Measurements from ENCODE around the gene ACTL7A. TPM values are rescaled to one million over a fixed set of nuclear protein-coding genes. Genes with fewer than 3 reads are reported as not detected.

The ACTL7A gene
- total RNA-seq, 1 donor: not detected

DNA sequence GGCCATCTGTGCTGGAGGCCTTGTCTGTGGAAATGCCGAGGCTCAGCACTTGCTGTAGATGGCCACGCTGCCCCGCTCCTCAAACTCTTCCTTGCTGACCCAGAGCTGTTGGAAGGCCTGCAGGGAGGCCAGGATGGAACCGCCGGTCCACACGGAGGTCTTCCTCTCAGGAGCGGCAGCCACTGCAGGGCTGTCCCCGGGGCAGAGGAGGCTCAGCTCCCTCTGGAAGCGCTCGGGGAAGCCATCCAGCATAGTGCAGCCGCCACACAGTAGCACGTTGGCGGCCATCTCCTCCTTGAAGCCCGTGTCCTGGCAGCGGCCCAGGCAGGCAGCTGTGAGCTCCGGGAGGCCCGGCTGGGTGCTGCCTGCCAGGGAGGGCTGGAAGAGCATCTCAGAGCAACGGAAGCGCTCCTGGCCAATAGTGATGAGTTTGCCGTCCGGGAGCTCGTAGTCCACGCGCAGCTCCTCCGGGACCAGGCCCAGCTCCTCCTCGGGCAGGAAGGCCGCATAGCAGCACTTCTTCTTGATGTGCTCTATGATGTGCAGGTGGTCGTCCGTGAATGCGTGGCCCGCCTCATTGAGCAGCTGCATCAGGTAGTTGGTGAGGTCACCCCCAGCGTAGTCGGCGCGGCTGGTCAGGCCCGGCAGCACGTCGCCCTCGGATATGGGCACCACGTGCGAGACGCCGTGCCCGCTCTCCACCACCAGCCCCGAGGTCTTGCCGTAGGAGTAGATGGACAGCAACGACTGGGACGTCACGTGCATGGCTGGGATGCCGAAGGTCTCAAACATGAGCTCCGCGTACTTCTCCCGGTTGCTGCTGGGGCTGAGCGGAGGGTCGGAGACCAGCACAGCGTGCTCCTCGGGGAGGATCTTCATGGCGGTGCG is 7.2 kb upstream of the ACTL7A start:
- TF ChIP-seq CTCF (IDR thresholded peaks at IDR 0.05; ENCODE audit: insufficient read depth, low read depth, low read length): no peak
- DNase-seq (ENCODE audit: low read depth): no peak
- no peak overlapping the region for H3K4me3 ChIP-seq (ENCODE audit: low read depth, low read length)

GRCh38 chr9:108855529-108855886 is 6.6 kb upstream of the ACTL7A start:
- H3K4me3 ChIP-seq (ENCODE audit: low read depth, low read length): no peak overlapping the region
- DNase-seq (ENCODE audit: low read depth): no peak
- TF ChIP-seq CTCF (IDR thresholded peaks at IDR 0.05; ENCODE audit: insufficient read depth, low read depth, low read length): no peak

- DNase-seq (ENCODE audit: low read depth): no peak
- TF ChIP-seq CTCF (IDR thresholded peaks at IDR 0.05; ENCODE audit: insufficient read depth, low read depth, low read length): no peak
- no peak within 1 kb of the TSS for H3K4me3 ChIP-seq (ENCODE audit: low read depth, low read length)
These were observed 6.2 kb upstream of the ACTL7A start, which contains the start of gene ACTL7B for GRCh38 chr9:108855888-108856287. Gene ACTL7B, minus strand, starts transcription at chr9:108855986. Its CDS starts 56 bp downstream, at chr9:108855930.

GRCh38 chr9:108857572-108857971 is 4.5 kb upstream of the ACTL7A start:
- no peak for DNase-seq (ENCODE audit: low read depth)
- TF ChIP-seq CTCF (IDR thresholded peaks at IDR 0.05; ENCODE audit: insufficient read depth, low read depth, low read length): no peak
- no peak overlapping the region for H3K4me3 ChIP-seq (ENCODE audit: low read depth, low read length)

DNA sequence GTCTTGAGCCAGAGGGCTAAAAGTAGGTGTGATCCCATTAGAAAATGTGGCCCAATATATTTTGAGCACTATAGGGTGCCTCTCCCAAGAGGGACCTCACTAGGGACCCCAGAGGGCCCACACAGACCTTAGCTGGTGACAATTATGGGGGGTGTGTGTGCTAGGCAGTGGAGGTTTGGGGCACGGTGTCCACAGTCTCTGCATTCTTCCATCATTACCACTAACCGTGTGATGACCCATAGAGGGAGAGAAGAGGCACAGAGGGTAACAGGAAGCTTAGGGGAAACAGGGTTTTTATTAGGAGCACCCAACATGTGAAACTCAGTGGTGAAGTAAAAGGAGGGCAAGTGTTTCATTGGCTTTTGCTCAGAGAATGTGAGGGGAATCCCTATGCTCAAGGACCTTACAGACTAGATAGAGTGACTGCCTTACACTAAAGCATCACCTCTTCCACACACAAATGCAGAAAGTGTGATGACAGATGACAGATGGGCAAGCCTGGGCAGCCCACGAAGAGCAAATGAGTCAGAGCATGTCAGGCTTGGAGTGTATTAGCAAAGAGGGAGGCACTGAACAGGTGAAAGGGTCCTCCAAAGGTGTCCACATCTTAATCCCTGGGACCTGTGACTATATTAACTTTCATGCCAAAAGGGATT is 2.5 kb upstream of the ACTL7A start:
- no peak overlapping the region for H3K4me3 ChIP-seq (ENCODE audit: low read depth, low read length)
- no peak for TF ChIP-seq CTCF (IDR thresholded peaks at IDR 0.05; ENCODE audit: insufficient read depth, low read depth, low read length)
- no peak for DNase-seq (ENCODE audit: low read depth)

- DNase-seq (ENCODE audit: low read depth): peak; percentile 13
- TF ChIP-seq CTCF (IDR thresholded peaks at IDR 0.05; ENCODE audit: insufficient read depth, low read depth, low read length): no peak
These were observed 1.7 kb upstream of the ACTL7A start for GRCh38 chr9:108860354-108860753.

More at GRCh38 chr9:108860354-108860753, 1.7 kb upstream of the ACTL7A start:
- H3K4me3 ChIP-seq (ENCODE audit: low read depth, low read length): no peak overlapping the region

Measured in fibroblast of villous mesenchyme (primary cell).